NCI-H82 treated with DMSO at 0.1 percent for 48 hours (cell line): ENCODE data around the gene SREBF2.
"Not testable (repeated sequence)": the region's sequence is repeated elsewhere in the genome, so short reads cannot be mapped to it uniquely, and the experiment has no call there.

Source experiments
- DNase-seq: peaks from one replicate; lab custom pipeline; 2025; ENCODE audit not compliant: unreplicated experiment; lab: John Stamatoyannopoulos, UW

SREBF2 gene

DNA sequence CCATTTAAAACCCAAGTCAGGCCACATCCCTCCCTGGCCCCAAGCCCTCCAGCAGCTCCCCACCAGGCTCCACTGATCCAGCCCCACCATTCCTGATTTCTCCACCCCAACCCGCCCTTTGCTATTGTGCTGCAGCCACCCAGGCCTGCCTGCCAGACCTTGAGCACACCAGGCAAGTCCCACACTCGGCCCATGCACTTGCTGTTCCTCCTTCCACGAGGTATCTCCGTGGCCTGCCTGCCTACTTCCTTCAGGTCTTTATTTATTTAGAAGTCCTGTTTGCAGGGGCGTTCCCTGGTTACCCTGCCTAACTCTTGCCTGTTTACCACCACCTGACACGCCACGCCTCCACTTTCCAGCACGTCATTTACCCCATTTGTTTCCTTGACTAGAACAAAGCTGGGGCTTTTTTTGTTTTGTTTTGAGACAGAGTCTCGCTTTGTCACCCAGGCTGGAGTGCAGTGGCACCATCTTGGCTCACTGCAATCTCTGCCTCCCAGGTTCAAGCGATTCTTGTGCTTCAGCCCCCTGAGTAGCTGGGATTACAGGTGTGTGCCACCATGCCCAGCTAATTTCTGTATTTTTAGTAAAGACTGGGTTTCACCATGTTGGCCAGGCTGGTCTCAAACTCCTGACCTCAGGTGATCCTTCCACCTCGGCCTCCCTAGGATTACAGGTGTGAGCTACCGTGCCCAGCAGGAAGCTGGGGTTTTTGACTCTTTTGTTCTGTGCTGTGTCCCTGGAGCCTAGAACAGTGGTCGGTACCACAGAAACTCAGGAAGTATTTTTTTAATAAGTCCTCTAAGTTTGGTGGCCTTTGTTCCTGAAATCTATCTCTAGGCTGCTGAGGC is 107.3 kb downstream of the SREBF2 start:
- DNase-seq: no peak

- DNase-seq: peak; percentile 25
Measured at GRCh38 chr22:41940832-41941765, 108.2 kb downstream of the SREBF2 start.

DNA sequence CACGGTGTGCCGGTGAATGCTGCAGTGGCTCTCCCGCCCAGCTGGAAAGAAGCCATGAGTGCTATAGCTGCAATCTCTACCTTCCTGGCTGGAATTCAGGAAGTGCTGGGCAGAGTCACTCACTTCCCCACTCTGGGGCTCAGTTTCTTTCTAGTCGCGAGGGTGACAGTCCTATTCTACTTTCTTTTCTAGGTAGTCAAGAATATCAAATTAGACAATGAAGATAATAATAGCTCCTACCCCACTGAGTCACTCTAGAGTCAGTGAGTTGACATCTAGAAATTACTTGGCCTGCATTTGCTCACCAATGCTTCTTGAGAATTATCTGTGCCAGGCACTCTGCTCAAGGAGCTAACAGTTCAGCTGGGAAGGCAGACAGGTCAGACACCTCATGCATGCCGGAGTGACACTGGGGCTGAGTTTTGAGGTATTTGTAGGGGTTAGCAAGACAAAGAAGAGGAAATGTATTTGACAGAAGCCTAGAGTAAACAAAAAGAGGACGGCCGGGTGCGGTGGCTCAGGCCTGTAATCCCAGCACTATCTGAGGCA is 110.8 kb downstream of the SREBF2 start:
- DNase-seq: no peak

DNA sequence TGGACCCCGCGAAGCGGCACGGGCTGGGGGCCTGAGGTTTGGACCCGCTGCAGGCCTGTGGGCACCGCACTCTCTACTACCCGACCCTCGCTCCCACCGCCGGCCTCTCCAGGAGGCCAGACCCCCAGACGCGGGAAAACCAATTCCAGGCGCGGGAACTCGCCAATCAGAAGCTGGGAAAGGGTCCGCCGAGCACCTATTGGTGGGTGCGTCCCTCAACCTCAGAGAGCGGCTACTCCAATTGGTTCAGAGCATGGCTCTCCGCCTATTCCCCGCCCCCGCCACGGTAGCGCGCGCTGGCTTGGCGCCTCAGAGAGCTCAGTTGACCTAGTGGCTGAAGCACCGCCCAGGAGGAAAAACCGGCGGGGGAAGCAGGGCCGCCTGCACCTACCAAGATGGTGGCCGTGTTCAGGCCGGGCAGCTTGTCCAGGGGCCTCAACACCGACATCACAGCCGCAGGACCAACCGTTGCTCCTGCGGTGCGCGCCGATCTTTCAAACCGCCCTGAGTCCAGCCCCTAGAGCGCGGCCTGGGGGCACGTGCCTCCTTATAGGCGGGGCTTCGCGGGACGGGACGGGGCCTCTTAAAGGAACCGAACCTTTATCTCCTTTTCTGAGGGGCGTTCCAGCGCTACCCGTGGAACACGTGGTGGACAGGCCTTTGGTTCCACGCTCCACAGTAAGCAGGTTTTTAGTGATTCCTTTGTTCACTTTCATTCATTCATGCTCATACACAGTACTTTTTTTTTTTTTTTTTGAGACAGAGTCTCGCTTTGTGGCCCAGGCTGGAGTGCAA is 113.9 kb downstream of the SREBF2 start, which contains the start of gene CENPM:
Gene CENPM, minus strand, starts transcription at position 524 of the 795 bp plus-strand sequence. Its CDS starts 76 bp downstream, at position 448.
- DNase-seq: peak; percentile 89

DNA sequence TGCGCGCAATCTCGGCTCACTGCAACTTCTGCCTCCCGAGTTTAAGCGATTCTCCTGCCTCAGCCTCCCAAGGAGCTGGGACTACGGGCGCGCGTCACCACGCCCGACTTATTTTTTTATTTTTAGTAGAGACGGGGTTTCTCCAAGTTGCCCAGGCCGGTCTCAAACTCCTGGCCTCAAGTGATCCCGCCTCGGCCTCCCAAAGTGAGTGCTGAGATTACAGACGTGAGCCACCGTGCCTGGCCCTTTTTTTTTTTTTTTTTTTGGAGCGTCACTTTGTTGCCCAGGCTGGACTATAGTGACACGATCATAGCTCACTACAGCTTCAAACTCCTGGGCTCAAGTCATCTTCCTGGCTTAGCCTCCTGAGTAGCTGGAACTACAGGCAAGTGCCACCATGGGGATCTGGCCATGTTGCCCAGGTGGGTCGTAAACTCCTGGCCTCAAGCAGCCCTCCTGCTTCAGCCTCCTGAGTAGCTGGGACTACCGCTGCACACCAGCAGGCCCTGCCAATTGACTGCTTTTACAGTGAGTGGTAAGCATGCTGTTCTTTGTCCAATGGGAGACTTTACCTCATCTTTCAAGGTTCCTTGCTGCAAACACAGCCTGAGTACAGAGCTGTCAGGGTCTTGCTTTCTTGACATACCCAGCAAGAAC is 114.6 kb downstream of the SREBF2 start:
- no peak for DNase-seq

DNA sequence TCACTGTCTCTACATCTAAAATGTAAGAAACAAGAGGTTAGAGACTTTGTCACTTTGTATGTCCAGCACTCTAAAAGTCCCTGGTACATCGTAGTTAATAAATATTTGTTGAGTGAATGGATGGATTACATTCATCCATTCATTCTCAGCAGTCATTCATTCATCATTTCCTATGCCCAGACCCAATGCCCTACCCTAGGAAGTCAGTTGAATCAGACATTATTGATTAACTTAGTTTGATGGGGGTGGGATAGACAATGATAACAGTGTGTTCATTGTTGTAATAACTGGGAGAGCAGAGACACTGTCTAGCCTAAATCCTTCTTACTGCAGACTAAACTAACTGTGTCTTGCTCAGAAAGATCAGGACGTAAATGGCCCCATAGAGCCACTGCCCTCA is 115.2 kb downstream of the SREBF2 start:
- no peak for DNase-seq

- DNase-seq: not testable (repeated sequence)
Measured at GRCh38 chr22:41948928-41949296, 116.0 kb downstream of the SREBF2 start.

- no peak for DNase-seq
Measured at GRCh38 chr22:41949297-41949965, 116.5 kb downstream of the SREBF2 start.

DNA sequence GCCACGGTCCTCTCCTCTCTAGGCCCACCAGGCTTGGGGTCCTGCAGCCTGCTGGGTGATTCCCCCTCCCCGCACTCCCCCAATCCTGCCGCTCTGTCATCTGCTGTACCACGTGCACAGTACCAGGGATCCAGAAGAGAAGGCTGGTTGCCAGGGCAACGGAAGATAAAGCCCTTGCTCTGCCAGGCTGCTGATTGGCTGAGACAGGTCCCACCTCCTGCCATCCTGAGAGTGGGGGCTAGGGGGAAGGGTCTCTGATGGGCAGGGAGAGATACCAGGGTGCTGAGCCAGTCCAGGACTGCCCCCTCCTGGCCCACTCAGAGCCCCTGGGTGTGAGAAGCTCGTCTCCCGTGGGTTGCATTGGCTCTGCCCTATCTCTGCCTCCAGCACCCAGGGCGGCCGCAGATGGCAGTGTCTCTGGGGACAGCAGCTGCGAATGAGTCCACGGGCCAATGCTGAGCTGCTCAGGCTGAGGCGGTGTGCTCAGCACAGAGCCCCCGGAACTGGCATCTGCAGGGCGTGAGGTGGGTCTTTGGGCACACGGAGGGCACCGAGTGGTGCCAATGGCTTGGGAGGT is 119.1 kb downstream of the SREBF2 start, which contains the start of gene SMIM45:
Gene SMIM45, plus strand, starts transcription at position 253 of the 577 bp plus-strand sequence.
- peak; percentile 11 for DNase-seq

DNA sequence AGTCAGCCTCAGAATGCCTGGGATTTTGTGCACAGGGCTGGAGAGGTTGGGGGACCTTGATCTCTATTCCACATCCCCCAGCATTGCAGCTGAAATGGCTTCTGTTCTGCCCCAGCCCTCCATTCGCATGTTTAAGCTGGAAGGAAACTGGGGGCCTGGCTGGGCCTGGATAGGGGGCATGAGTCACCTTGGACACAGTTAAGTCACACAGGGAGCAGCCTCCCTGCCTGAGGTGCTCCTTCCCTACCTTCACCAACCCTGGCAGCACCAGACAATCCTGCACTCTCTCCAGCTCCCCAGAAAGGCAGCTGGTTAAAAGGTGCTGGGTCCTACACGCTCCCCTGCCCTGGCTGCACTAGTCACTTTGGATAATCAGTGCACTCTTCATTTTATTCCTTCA is 119.8 kb downstream of the SREBF2 start:
- DNase-seq: no peak
